HG02571 (cell line): ENCODE results near the gene PHC3.
"Not testable (repeated sequence)": the region's sequence is repeated elsewhere in the genome, so short reads cannot be mapped to it uniquely, and the experiment has no call there.

ENCODE experiments used
- ATAC-seq: cut with Tn5 transposase; IDR thresholded peaks from one replicate; pipeline ENCODE4 v1.9.1; 2021; ENCODE audit warnings: mild to moderate bottlenecking, moderate library complexity; ENCODE audit not compliant: unreplicated experiment

PHC3 gene

DNA sequence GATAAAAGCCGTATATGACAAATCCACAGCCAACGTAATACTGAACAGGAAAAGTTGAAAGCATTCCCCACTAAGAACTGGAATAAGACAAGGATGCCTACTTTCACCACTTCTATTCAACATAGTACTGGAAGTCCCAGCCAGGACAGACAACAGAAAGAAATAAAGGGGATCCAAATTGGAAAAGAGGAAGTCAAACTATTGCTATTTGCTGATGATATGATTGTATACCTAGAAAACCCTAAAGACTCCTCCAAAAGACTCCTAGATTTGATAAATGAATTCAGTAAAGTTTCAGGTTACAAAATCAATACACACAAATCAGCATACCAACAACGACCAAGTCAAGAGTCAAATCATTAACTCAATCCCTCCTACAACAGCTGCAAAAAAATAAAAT is 14.2 kb upstream of the PHC3 start:
- ATAC-seq, result not testable (repeated sequence)

- ATAC-seq, result no peak
Observed at GRCh38 chr3:170189398-170190256, 8.1 kb upstream of the PHC3 start.

DNA sequence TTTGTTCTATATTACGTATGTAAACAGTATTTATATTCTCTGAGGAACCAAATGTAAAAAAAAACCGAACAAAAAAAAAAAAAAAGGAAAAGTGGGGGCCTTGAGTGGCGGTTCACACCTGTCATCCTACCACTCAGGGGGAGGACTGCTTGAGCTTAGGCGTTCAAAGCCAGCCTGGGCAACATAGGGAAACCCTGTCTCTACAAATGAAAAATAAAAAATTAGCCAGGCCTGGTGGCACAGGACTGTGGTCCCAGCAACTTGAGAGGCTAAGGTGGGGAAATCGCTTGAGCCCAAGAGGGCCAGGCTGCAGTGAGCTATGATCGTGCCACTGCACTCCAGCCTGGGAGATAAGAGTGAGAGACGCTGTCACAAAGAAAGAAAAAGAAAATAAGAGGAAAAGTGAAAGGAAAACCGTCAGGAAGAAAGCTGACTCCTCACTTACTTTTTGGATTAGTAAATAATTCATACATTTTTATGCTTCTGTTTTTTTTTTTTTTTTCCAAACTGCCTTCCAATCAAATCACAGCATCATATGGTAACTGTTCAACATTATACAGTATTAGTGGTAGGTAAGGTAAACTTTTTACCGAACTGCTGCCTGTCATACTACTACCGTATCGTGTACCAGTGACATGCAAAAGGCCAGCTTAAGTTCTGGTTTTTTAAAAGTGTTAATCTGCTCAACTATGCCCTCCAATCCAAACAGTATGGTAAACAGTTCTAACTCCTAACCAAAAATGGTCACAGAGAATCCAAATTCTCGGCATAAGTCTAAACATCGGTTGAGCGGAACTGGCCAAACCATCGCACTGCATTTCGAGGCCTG is 1.2 kb downstream of the PHC3 start:
- ATAC-seq, result peak; percentile 10

GRCh38 chr3:170179432-170179831 is 2.1 kb downstream of the PHC3 start:
- no peak for ATAC-seq

- ATAC-seq, result no peak
Observed at GRCh38 chr3:170178651-170179050, 2.9 kb downstream of the PHC3 start.

- peak; percentile 81 for ATAC-seq
Observed at GRCh38 chr3:170171563-170171962, 10.0 kb downstream of the PHC3 start.

- ATAC-seq, result no peak
Observed at GRCh38 chr3:170164717-170165116, 16.8 kb downstream of the PHC3 start.

DNA sequence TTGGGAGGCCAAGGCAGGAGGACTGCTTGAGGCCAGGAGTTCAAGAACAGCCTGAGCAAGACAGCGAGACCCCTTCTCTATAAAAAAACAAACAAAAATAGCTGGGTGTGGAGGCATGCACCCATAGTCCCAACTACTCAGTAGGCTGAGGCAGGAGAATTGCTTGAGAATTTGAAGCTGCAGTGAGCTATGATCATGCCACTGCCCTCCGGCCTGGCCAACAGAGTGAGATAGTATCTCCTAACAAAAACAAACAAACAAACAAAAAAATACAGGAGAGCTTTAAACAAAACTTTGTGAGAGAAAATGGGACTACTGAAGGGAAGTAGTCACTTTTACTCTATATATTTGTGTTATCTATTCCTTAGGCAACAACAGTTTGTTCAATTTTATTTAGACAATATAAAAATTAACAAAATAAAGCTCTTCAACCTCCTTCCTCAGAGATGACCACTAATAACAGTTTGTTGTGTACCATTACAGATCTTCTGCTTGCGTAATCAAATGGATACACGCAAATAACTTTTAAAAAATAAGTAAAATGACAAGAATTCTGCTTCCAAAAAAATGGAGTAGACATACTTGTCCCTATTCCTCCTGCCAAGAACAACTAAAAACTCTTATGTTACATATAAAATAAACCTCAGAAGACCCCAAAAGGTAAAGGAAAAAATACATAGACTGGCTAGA is 17.4 kb downstream of the PHC3 start:
- ATAC-seq, result no peak

GRCh38 chr3:170162630-170163029 is 18.9 kb downstream of the PHC3 start:
- ATAC-seq, result no peak

DNA sequence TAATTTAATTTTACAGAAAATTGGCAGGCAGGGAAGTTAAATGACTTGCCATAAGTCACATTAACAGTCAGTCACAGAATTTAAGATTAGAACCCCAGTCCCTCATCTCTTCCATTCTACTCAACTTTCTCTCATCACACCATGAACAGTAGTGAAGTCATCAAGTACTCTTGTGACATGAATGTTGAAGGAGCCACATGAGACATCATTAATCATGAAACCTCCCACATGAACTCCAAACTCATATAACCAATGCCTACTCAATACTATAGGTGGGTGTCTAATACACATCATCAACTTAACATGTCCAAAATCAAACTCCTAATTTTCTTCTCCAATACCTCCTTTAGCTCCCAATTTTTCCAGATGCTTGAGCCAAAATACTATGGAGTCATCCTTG is 19.5 kb downstream of the PHC3 start:
- ATAC-seq, result no peak

DNA sequence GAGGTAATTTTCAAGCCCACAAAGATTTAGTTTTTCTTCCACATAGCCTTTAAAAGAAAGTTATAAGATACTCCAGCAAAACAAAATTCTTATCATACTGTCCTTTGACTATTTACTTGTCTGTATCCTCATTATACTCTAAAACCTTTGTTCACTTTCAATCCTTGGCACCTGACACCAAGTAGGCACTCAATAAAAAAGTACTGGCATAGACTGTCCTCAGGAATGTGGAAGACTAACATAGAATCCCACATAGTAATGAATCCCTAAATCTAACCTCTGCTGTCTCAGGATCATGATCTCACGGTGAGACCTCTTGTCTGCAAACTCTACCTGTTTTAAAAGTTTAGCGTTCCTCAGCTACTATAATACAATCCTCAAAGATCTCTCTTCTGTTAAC is 21.6 kb downstream of the PHC3 start:
- no peak for ATAC-seq

DNA sequence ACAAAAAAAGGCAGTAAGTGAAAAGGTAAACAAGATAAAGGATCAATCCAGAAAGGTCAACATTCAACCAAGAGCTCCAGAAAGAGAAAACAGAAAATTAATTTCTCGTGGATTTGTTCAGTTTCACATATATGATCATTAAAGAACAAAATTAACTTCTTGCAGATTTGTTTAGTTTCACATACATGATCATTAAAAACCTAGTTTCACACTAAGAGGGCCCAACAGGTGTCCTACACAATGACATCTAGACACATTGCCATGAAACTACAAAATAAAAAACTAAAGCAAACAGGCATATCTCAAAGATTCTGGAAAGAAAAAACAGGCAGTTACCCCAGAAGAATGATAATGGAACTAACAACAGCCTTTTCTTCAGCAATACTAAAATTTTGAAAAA is 22.1 kb downstream of the PHC3 start:
- no peak for ATAC-seq

DNA sequence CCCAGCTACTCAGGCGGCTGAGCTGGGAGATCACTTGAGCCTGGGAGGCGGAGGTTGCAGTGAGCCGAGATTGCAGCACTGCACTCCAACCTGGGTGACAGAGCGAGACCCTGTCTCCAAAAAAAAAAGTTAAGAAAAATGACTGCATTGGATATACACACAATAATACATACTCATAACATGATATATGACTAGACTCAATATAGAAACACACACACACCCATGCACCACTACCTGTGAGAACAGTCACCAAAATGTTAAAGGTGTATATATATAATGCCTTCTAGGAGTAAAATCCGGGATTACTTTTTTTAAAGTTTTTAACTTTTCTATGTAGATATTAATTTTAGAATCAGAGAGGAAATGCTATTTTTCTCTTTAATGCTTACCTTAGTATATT is 25.9 kb downstream of the PHC3 start:
- no peak for ATAC-seq

GRCh38 chr3:170154569-170155143 is 26.9 kb downstream of the PHC3 start:
- ATAC-seq, result peak; percentile 96

- no peak for ATAC-seq
Observed at GRCh38 chr3:170154084-170154483, 27.4 kb downstream of the PHC3 start.

DNA sequence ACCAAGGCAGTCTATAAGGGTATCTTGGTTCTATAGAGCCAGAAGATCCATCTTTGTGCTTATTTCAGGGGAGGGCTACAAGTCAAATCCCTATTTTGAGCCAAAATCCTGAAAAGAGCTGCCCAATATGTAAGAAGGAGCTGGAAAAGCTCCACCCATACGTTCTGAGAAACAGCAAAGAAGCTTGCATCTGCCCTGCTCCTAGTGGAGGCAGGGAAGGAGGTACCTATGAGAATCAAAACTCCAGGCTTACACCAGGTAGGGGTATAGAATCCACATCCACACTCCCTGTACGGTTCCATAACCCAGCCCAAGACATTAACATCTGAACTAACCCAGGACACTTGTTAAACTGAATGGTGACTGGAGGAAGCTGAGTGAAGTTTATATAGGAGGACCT is 30.0 kb downstream of the PHC3 start:
- no peak for ATAC-seq

GRCh38 chr3:170149016-170149415 is 32.5 kb downstream of the PHC3 start:
- no peak for ATAC-seq

DNA sequence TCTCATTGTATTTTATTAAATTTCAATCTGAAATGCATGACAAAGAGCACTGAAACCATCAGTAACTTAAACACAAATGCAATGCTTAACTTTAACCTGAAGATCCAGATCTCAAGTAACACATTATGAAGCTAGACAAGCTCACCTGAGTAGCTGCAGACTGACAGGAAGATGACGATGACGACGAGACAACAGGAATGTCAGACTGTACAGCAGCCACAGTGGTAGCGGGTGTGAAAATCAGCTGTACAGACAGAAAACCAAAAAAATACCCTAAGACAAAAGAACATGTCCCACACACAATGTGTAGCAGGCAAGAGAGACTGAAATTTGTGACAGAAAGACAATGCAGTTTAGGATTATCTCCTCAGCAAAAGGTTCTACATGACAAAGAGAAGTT is 36.3 kb downstream of the PHC3 start:
- no peak for ATAC-seq

DNA sequence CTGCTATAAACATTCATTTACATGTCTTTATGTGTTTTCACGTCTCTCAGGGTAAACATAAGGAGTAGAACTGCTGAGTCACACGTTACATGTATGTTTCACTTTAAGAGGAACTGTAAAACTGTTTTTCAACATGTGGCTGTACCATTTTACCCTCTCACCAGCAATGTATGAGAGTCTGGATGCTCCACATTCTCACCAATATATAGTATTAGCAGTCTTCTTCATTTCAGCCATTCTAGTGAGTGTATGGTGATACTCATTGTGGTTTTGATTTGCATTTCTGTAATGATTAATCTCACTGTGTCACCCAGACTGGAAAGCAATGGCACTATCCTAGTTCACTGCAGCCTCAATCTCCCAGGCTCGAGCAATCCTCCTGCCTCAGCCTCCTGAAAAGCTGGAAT is 37.1 kb downstream of the PHC3 start:
- peak; percentile 84 for ATAC-seq

DNA sequence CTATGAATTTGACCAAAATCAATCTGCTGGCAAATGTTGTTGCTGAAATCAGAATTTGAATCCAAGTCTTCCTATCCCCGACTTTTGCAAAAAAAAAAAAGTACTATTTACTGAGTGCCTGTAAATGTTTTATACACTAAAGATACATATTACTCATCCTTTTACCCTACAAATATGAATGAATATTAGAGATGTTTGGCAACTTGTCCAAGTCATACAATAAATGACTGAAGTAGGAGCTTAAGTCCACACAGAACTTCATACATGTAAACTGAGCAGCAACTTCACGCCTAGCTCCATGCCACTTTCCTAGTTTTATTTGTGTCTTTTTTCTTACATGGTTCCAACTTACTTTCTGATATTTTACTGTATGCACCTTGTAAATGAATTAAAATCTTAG is 39.2 kb downstream of the PHC3 start:
- no peak for ATAC-seq

- no peak for ATAC-seq
Observed at GRCh38 chr3:170137986-170138385, 43.5 kb downstream of the PHC3 start.
